Keratinocyte (primary cell): Measurements from ENCODE around the gene CHST12.

Source experiments
- CTCF ChIP-seq, 3 experiments: IDR thresholded peaks in 1 of 3; conservative IDR thresholded peaks in 1 of 3; optimal IDR thresholded peaks in 1 of 3; 2 replicates in 2 of 3; 3 replicates in 1 of 3; pipeline versions ENCODE3 to v1.5.1; 2011; ENCODE audit warnings: low read length in 3 of 3, mild to moderate bottlenecking in 3 of 3, moderate library complexity in 2 of 3, control low read depth in 1 of 3, inconsistent platforms in 1 of 3; ENCODE audit not compliant: insufficient read depth in 2 of 3; ENCODE audit errors: extremely low read depth in 1 of 3
- EZH2 ChIP-seq: IDR thresholded peaks from one replicate; pipeline ENCODE4 v1.6.1; 2012; ENCODE audit warnings: inconsistent platforms, mild to moderate bottlenecking, low read length, moderate library complexity

DNA sequence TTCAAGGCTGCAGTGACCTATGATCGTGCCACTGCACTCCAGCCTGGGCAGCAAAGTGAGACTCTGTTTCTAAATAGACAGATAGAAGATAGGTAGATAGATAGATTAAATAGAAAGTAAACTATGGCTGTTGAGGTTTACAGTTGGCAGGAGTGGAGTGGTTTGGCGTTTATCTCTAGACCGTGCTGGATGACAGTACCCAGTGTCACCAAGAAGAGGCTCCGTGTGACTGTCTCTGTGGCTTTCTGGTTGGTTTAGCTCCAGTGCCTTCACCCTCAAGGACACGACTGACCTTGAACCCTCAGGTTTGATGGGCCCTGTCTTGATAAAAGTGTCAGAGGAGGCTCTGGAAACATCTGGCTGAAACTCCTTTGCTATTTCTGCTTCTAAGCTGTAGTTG lies 31.7 kb downstream of the CHST12 start:
- TF ChIP-seq CTCF (optimal IDR thresholded peaks at IDR 0.05 in 1 of 3, IDR thresholded peaks at IDR 0.05 in 1 of 3, conservative IDR thresholded peaks at IDR 0.05 in 1 of 3; ENCODE audit: extremely low read depth in 1 of 3, insufficient read depth in 2 of 3, low read length in 3 of 3): no peak
- no peak for TF ChIP-seq EZH2
